Measurements from ENCODE around the gene NXN.

DNA sequence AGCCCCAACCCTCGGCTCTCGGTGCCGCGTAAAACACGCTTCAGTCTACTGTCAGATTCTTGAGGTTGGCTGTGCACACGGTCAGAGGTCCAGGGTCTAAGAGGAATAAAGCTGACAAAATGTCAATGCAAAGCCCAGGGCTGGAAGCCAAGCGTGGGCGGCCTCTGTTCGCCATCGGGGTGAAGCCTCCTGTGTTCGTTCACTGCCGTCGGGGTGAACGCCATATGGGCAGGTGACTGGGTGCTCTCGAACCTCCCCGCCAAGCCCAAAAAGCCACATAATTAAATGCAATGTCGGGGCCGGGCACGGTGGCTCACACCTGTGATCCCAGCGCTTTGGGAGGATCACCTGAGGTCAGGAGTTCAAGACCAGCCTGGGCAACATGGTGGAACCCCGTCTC is 152.8 kb downstream of the NXN start:
- TF ChIP-seq, protein P1, sequence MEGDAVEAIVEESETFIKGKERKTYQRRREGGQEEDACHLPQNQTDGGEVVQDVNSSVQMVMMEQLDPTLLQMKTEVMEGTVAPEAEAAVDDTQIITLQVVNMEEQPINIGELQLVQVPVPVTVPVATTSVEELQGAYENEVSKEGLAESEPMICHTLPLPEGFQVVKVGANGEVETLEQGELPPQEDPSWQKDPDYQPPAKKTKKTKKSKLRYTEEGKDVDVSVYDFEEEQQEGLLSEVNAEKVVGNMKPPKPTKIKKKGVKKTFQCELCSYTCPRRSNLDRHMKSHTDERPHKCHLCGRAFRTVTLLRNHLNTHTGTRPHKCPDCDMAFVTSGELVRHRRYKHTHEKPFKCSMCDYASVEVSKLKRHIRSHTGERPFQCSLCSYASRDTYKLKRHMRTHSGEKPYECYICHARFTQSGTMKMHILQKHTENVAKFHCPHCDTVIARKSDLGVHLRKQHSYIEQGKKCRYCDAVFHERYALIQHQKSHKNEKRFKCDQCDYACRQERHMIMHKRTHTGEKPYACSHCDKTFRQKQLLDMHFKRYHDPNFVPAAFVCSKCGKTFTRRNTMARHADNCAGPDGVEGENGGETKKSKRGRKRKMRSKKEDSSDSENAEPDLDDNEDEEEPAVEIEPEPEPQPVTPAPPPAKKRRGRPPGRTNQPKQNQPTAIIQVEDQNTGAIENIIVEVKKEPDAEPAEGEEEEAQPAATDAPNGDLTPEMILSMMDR (IDR thresholded peaks at IDR 0.05), result no peak
- TF ChIP-seq POLR2A (IDR thresholded peaks at IDR 0.05) (no peak), POLR2AphosphoS5 (IDR thresholded peaks at IDR 0.05) (no peak)

All from upper lobe of left lung (tissue), 4 donors.